Hindlimb muscle (tissue), 1 donor: ENCODE results near the gene MCF2L. TPM values are rescaled to one million over a fixed set of nuclear protein-coding genes. Genes with fewer than 3 reads are reported as not detected.

Experiments
- DNase-seq: peaks from one replicate; pipeline ENCODE4 v3.0.0-alpha.2; 2013
- polyA plus RNA-seq: library from polyadenylated mRNA; unstranded; fragments of 120-200 nt; gene quantifications from one replicate; pipeline ENCODE4 v1.2.1, GENCODE V29; 2013; ENCODE audit not compliant: insufficient read length

The MCF2L gene
- polyA plus RNA-seq, 1 donor: 23.3 TPM

DNA sequence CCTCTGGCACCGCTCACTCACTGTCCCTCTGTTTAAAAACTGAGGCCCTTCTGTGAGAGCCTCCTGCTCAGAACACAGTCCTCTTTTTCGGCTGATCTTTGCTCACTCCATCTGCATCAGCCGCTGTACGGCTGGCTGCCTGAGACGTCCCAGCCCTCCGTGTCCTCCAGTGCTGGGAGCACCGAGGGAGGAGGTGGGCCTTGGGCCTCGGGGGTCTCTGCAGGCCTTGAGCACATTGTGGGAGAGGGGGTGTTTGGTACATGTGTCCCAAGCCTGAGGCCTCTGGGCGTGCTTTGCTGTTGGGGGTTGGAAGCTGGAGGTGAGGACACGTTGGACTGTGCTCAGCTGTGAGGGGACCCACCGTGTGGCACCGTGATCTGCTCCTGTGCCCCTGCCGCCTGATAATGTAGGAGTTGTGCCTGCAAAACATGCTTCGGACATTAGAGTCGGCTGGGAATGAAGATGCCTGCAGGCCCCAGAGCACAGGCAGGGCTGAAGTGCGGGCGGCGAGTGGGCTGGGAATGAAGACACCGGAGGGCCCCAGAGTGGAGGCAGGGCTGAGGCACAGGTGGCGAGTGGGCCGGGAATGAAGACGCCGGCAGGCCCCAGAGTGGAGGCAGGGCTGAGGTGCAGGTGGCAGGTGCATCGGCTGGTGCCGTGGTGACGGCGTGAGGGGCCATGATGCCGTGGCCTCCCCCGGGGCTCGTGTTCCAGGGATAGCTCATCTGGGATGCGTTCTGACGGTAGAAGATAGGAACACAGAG, 30.6 kb downstream of the MCF2L start:
- no peak for DNase-seq

DNA sequence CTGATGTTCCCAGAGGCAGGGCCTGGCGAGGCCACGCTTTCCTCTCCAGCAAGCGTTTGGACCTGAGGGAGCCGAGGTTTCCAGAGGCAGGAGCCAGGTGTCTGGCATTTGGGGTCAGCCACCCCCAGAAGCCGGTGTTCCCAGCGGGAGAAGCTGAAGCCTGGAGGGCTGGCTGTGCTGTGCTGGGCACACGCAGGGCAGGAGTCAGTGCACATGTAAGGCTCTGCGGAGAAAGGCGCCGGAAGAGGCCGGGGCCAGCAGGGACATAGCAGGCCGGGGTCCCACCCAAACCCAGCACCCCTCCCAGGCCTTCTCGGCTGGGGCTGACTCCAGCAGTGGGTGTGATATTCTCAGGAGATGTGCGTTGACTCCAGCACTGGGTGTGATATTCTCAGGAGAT, 31.6 kb downstream of the MCF2L start:
- no peak for DNase-seq

DNA sequence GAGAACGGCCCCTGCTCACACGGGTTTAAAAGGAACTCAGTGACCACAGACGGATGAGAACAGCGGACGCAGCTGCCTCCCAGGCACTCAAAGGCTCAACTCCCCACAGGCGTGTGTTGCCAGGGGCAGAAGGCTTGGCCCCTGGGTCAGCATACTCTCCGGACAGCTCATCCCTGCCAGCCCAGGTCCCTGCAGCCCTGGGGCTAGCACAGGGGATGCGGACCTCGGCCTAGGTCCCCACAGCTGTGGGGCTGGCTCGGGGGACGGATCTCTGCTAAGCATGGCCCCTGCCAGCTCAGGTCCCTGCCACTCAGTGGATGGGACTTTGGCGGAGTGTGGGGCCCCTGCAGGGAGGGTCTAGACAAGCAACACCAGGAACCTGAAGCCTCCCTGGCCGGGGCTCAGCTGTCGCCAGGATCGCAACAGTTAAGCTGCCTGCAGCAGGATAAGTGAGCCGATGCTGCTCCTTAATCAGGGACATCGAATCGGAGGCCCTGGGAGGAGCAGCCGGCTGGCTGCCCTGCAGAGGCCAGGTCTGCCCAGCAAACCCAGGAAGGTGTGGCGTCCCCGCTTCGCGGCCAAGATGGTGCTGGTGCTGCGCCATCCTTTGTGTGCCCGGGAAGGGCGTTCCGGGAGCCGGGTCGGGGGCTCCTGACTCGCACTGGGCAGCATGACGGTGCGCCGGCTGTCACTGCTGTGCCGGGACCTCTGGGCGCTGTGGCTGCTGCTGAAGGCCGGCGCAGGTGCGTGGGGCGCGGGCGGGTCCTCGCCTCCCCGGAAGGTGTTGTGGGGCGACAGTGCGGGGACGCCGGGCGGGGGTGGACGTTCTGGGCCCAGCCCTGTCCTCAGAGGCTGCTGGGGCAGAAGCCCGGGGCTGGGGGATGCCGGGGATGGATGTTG, 32.5 kb downstream of the MCF2L start:
- peak; percentile 72 for DNase-seq

DNA sequence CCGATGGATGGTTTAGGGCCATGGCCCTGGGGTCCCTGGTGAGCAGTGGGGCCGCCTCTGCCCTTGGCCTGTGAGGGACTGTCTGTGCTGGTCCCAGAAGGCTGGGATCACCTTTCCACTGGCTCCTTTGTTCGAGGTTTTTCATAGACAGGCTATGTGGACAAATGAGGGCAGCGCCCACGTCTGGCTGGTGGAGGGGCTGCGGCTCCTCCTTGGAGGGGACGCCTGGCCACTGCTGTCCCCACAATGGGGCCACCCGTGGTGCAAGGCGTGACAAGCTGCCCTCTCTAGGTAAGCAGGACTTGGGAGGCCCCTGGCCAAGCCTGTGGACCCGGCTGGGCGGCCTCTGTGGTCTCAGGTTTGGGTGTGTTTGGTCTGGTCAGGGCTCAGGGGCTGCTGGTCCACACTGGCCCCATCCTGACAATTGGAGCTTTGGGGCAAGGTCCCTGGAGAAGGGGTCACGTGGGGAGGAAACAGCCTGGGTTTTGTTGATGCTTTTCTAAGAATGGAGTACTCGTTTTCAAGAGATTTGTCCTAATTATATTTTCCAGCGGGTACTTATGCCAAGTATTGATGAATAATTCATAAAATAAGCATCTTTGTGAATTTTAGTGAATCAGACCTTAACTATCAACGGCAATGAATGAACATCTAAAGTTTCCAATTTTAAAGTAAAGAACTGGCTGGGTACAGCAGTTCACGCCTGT, 33.3 kb downstream of the MCF2L start:
- no peak for DNase-seq

DNA sequence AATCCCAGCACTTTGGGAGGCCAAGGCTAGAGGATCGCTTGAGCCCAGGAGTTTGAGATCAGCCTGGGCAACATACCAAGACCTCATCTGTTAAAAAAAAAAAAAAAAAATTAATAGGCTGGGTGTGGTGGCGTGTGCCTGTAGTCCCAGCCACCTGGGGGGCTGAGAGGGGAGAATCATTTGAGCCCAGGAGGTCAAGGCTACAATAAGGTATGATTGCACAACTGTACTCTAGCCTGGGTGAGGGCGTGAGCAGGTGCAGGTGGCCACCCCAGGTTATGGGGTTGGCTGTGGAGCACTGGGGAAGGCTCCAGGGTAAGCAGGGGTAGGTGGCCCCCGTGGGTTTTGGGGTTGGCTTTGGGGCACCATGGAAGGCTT, 33.9 kb downstream of the MCF2L start:
- no peak for DNase-seq

DNA sequence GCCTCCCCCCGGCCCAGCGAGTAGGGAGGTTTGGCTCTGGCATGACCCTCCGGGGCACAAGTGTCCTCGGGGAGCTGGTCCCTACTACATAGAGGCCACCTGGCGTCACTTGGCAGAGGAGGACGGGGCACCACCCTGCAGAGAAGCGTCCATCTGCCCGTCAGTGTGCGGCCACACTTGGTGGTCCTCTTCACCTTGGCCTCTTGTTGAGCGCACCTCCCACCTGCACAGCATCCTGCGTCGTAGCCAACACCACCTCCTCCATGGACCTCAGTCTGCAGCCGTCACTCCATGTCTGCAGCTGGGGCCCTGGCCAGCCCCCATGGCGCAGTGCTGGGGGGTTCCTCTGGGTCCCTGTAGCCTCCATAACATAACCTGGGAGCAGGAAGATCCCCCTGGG, 35.1 kb downstream of the MCF2L start:
- no peak for DNase-seq

DNA sequence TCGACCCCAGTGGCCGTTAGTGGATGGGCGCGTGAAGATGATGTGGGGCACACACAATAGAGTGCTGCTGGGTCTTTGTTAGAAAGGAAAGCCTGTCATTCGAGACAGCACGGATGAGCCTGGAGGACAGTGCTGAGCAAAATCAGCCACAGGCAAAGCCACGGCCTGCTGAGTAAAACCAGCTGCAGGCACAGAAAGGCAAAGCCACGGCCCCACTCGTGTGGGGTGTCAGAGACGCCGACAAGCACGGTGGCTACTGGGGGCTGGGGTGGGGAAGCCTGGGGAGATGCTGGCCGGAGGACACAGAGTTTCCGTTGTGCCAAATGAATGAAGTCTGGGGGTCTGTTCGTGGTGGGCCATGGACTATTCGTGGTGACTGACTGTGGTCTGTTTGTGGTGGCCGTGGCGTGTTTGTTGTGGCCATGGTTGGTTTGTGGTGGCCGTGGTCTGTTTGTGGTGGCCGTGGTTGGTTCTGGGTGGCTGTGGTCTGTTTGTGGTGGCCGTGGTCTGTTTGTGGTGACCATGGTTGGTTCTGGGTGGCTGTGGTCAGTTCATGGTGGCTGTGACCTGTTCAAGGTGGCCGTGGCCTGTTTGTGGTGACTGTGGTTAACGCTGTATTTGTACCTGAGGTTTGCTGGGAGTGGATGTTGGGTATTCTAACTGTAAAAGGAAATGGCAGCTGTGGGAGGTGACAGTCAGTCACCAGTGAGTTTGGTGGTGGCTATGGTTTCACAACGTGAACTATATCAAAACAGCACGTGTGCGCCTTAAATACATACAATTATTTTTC, 36.3 kb downstream of the MCF2L start:
- no peak for DNase-seq

DNA sequence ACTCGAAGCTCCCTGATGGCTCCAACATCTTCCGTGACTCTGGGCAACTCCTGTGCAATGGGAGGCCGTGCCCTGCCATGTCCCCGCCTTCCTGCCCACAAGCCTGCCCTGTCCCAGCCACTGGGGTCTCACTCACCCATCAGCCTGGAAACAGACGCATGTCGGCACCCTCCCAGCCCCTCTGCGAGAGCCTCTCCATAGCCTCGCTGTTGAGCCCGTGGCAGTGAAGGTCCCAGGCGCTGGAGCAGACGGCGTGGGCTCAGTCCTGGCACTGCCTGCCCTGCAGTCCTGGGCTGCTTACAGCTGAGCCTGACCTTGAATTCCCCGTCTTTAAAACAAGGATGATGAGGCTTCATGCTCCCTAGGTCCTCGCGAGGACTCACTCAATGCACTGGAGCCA, 37.0 kb downstream of the MCF2L start:
- no peak for DNase-seq

DNA sequence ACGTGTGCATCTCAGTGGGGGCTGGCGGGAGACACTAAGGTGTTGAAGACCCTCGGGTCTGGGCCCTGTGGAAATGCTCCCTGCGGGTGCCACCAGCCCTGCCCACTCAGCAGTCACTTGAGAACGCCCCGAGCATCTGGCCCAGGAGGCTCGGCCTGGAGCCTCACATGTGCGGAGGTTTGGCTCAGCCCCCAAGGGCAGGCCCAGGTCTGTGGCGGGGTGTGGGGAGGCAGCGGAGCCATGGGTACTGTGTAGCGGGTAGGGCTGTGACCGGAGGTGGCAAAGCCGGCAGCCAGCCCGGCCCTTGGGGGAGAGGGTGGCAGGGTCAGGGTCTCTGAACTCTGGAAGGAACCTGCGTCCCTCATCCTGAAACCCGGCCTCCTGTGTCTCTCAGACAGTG, 37.6 kb downstream of the MCF2L start:
- DNase-seq: no peak

DNA sequence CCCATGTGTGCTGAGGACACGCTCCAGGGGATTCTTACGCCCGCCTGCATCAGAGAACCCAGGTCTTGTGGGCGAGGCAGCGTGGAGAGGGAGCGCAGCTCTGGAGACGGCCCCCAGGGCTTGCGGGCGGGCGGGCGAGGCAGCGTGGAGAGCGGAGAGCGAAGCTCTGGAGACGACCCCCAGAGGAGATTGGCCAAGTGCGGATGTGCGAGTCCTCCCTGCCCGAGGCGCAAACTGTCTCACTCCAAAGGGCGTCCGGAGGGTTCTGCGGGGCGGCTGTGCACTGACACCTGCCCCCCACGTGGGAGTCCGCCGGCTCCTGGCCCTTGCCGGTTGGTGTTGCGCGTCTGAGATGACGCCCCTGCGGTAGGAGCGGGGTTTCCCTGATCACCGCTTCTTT, 39.8 kb downstream of the MCF2L start:
- no peak for DNase-seq

DNA sequence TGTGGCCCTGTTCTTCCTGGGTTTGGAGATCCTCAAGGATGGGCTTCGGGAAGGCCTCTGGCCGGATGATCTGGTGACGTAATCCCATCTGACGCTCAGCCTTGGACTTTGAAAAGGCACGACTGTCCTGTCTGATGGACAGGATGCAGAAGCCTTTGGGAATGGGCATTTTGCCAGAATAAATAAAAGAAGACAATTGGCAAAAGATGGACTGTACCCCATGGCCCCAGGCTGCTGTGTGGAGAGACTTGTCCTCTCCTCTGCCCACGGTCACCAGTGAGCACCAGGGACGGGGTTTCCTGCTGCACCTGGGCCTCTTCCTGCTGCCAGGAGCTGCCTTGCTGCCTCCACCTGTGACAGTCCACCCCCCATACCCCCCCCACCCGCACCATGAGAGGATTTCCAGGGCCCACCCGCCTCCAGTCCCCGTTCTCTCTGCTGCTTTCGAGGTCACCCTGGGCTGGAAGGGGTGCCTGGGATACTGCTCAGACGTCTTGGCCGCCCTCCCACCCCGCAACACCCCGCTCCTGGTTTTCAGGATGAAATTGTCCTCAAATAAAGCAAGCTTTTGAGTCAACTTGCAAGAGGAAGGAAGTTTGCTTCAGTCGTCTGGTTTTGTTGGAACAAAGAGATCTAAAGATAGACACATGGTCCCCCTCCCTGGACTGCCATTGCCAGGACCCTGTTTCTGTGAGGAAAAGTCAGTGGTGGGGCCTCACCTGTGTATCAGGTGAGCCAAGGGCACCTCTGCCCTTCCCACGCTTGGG, 40.9 kb downstream of the MCF2L start:
- no peak for DNase-seq

DNA sequence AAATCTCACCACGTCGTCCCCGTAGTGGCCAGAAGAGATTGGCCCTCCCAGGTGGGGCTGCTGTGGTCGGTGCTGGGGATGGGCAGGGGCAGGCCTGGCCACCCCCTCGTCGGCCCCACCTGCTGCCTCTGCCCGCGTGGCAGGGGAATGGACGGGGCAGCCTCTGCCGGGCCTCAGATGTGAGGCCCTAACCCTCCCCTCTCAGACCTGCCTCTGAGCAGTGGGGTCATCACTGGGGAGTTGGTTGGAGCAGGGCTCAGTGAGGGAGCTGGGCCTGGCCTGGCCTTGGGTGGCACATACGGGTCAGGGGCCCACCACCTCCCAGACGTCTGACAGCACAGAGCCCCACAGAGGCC, 41.5 kb downstream of the MCF2L start:
- DNase-seq: no peak

DNA sequence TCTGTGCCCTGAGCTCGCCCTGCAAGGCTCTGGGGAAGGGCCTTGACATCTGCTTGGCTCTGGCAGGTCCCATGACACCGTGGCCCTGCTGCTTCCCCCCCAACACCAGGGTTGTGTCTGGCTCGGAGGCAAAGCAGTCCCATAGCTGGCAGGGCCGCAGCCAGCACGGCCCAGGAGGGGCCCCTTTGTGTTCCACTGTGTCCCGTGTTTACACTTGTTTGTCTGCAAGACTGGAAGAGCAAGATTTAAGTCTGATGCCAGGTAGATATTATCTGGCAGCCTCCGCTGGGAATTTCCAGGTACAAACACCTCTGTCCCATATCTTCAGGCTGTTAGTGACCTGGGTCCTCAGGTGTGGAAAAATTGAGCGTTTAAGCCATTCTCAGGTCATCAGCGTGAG, 44.3 kb downstream of the MCF2L start:
- no peak for DNase-seq

DNA sequence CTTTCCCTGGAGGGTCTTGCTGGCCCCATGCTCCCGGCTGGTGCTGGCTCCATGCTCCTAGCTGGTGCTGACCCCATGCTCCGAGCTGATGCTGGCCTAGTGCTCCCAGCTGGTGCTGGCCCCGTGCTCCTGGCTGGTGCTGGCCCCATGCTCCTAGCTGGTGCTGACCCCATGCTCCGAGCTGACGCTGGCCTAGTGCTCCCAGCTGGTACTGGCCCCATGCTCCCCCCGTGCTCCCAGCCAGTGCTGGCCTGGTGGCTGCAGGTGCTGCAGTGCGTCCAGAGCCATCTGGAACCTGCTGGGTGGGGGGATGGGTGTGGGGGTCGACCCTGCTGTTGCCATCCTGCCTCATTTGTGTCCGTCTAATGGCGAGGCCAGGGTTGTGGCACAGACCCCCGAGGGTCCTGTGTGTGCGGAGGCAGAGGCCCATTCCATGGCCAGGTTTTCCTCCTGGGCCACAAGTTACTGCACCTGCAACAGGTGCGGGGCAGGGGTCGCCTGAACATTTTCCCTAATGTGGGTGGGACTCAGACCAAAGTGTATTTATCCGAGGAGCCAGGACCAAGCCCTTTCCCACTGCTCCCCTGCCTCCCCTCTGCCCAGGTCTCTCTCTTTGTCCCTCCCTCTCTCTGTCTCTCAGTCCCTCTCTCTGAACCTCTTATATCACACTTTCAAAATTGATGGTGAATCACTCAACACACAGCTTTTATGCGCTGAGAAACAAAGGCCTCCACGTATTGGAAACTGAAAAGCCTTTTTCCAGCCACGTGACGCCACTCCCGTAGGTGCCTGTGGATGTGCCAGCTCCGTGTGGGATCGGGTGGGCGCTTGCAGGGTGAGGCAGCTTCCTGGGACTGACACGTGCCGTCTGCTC, 45.1 kb downstream of the MCF2L start:
- no peak for DNase-seq

DNA sequence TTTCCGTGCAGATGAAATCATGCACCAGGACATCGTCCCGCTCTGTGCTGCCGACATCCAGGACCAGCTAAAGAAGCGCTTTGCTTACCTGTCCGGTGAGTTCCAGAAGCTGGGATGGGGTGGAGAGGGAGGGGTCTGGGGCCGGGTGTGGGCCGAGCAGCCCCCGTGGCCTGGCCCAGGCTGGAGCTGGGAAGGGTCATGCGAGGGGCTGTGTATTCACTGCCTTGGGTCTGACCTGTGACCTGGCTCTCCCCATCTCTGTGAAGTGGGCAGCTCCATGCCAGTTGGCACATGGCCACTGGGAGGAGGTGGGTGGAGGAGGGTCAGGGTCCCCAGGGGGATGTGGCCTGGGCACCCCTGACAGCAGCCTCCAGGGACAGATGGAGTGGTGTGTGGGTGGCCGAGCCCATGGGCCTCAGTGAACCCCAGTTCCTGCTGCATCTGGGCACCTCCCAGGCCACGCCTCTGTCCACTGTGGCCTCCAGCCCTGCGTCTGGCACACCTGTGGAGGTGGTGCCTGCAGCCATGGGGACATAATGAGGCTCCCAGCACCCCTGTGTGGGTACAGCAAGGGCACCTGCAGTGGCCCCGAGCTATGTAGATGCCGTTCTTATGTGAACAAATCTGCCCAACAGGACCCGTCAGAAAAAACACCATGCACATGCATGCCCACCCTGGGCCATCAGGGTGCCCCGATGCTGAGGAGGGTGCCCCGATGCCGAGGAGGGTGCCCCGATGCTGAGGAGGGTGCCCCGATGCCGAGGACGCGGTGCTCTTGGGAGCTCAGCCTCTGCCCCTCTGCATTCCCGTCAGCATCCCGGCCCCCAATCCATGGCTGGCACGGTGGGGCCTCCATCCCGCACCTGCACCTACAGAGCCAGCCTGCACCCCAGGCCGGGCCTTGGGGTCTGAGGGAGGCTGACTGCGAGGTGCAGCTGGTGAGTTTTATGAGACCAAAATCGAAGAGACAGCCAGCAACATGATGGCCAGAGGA, 46.0 kb downstream of the MCF2L start:
- no peak for DNase-seq

DNA sequence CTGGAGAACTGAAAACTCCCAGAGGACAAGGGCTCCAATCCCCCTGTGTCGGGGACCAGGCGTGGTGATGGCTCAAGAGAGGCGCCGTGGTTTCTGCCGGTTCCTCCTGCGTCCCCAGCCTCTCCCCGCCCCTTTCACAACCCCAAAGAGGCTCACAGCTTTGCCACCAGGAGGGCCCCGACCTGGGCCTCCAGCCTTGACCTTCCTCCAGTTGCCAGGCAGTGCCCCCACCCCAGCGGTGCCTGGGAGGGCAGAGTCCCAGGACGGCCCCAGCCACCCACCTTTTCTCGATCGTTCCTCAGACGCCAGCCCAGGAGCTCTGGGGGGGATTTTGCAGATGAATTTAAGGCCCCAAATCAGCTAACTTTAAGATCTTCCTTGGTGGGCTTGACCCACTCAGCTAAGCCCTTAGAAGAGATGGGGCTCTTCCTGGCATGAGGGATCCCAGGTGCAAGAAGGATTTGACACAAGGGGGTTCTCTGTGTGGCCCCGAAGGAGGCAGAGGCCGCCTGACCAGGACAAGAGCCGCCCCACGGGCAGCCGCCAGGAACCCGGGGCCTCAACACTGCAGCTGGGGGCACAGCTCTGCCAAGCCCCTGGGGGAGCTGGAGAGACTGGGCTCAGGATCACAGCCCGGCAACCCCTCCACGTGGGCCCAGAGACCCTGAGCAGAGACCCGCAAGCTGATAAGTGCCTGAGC, 47.0 kb downstream of the MCF2L start:
- no peak for DNase-seq

DNA sequence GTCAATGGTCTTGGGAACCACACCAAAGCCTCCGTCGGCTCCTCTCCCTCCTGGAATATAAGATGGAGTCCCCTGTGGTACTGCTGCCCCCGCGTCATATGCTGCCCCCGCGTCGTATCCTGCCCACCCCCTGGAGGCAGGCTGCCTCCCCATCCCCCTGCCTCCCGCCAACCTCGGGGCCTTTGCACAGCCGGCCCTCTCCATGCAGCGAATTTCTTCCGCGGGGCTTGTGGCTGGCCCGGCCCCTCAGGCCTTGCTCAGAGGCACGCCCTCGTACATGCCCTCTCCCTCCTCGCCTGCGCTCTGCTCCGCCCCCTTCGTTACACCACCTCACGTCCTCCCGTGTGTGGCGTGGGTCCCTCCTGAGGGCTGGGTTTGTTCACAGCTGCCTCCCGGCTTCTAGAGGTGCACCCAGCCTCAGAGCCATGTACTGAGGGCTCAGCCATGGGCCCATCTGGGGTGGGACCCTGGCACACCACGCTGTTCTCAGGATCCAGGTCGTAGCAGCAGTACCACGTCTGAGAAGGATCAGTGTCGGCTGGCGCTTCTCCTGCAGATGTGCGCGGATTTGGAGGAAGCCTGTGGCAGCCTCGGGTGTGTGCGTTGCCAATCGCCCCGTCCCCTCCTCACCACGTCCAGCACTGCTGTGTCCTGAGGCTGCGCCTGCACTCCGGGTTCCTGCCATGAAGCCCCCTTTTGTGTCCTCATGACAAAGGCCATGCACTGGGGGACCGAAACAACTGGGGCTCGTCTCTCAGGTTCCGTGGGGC, 47.7 kb downstream of the MCF2L start:
- DNase-seq: no peak
